Thyroid gland (tissue), 4 donors: ENCODE data around the gene DPY19L1. TPM values are rescaled to one million over a fixed set of nuclear protein-coding genes. Genes with fewer than 3 reads are reported as not detected.
"Not testable (repeated sequence)": the region's sequence is repeated elsewhere in the genome, so short reads cannot be mapped to it uniquely, and the experiment has no call there.

ENCODE experiments used
- DNase-seq, 2 donors: peaks; one replicate each; pipeline ENCODE4 v3.0.0-alpha.2; 2019
- H3K27ac ChIP-seq, 3 donors: fragments of 200-600 bp; sonication (generic); 1 replicate in 2 of 3; 2 replicates in 1 of 3; pipeline ENCODE4 v1.5.1; 2016 to 2019; ENCODE audit warnings: mild to moderate bottlenecking in 1 of 3, moderate library complexity in 1 of 3
- H3K27me3 ChIP-seq: fragments of 200-600 bp; sonication (generic); one replicate; pipeline ENCODE4 v1.5.1; 2019
- H3K36me3 ChIP-seq, 2 donors: fragments of 200-600 bp; sonication (generic); one replicate each; pipeline ENCODE4 v1.5.1; 2016 to 2019
- H3K4me1 ChIP-seq, 2 donors: fragments of 200-600 bp; sonication (generic); one replicate each; pipeline ENCODE4 v1.5.1; 2017 to 2019
- H3K4me3 ChIP-seq, 3 donors: fragments of 200-600 bp; sonication (generic); replicated peaks in 1 of 3; 1 replicate in 2 of 3; 2 replicates in 1 of 3; pipeline ENCODE4 v1.5.1; 2016; ENCODE audit warnings: mild to moderate bottlenecking in 1 of 3
- H3K9me3 ChIP-seq: fragments of 200-600 bp; sonication (generic); one replicate; pipeline ENCODE4 v1.5.1; 2017
- POLR2A ChIP-seq, 2 donors: fragments of 450-650 bp; IDR thresholded peaks; one replicate each; pipeline ENCODE4 v1.6.1; 2017; ENCODE audit warnings: antibody characterized with exemption in 2 of 2, mild to moderate bottlenecking in 2 of 2, moderate library complexity in 1 of 2
- WGBS, 2 donors: methylation state at CpG; one replicate each; pipeline ENCODE4 v1.1.5; 2017; 5-methylcytosine and 5-hydroxymethylcytosine counted together
- intact Hi-C: fragments of 100-400 bp; cut with DNase I; formaldehyde crosslinking; loops from one replicate; pipeline ENCODE4 v1.15.1; 2023
- total RNA-seq, 4 donors: library from RNA; depleted of rRNA; stranded (reverse); fragments of >200 nt; gene quantifications; one replicate each; pipeline ENCODE4 v1.2.3, GENCODE V29; 2016
- TF ChIP-seq, protein P1 (sequence below), 6 experiments: fragments of 200-600 bp in 3 of 6; fragments of 450-650 bp in 3 of 6; sonication (generic) in 3 of 6; IDR thresholded peaks; one replicate each; pipeline ENCODE4 v1.5.1; 2016 to 2019; ENCODE audit warnings: antibody characterized with exemption in 6 of 6, mild to moderate bottlenecking in 2 of 6, inconsistent platforms in 1 of 6, moderate library complexity in 1 of 6

Gene DPY19L1
- total RNA-seq, 4 donors from 2014 or later: 14.0 to 50.3 (median 15.0) TPM

DNA sequence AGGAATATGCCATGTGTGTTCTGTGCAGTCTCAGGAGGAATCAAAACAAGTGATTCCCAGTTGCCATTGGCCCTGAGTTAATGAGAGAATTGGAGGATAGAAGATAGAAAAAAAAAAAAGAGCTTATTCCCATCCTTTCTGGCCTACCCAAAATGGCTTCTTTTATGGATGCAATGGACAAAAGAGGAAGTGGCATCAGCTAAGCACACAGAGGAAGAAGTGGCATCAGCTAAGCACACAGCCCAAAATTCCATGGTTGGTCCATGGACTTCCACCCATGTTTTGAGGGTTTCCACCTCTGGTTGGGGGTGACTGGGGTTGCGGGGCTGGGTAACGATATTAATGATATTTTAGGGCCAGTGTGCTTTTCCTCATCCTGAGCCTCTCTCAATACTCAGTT, 11.1 kb upstream of the DPY19L1 start:
- H3K4me3 ChIP-seq, H3K27me3 ChIP-seq, H3K4me1 ChIP-seq, intact Hi-C loops, H3K9me3 ChIP-seq, DNase-seq, H3K36me3 ChIP-seq, H3K27ac ChIP-seq: not testable (repeated sequence)
- 96 to 98% methylated on average over 2 of the region's 2 CpGs for WGBS, 2 donors

GRCh38 chr7:35047912-35048305, 10.6 kb upstream of the DPY19L1 start:
- H3K4me1 ChIP-seq, H3K27me3 ChIP-seq, H3K9me3 ChIP-seq, intact Hi-C loops, H3K27ac ChIP-seq, H3K36me3 ChIP-seq, H3K4me3 ChIP-seq: not testable (repeated sequence)
- 48 to 59% methylated on average over 2 of the region's 2 CpGs for WGBS, 2 donors
- peak; percentile 32 to 40 for DNase-seq

- WGBS, 2 donors: 86 to 87% methylated on average over 3 of the region's 3 CpGs
- DNase-seq, H3K4me1 ChIP-seq, H3K4me3 ChIP-seq, H3K9me3 ChIP-seq, H3K27ac ChIP-seq, intact Hi-C loops, H3K36me3 ChIP-seq, H3K27me3 ChIP-seq: not testable (repeated sequence)
Measured at GRCh38 chr7:35047263-35047911, 10.1 kb upstream of the DPY19L1 start.

GRCh38 chr7:35043301-35043700, 6.0 kb upstream of the DPY19L1 start:
- DNase-seq, H3K27me3 ChIP-seq, H3K36me3 ChIP-seq, H3K9me3 ChIP-seq, H3K27ac ChIP-seq, intact Hi-C loops, H3K4me3 ChIP-seq, H3K4me1 ChIP-seq: not testable (repeated sequence)
- 82 to 94% methylated on average over 2 of the region's 2 CpGs for WGBS, 2 donors

DNA sequence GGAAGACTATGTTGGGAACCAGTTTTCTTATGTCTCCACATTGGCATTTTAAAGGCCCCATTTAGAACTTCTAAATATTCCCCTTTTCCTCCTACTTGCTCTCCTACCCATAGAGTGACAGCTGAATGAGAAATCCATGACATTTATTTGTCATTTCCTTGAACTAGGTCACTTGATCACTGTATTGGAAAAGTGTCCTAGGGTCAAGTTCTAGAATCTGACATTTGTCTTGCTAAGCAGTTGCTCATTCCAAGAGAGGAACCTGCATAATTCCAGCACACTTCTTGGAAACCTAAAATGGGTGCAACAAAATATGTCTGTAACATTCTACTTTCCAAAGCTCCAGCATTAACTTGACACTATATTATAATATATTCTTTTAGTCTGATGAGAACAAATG, 3.6 kb upstream of the DPY19L1 start:
- intact Hi-C loops: no loop called here
- no peak for TF ChIP-seq POLR2A (IDR thresholded peaks at IDR 0.05)
- TF ChIP-seq, protein P1, sequence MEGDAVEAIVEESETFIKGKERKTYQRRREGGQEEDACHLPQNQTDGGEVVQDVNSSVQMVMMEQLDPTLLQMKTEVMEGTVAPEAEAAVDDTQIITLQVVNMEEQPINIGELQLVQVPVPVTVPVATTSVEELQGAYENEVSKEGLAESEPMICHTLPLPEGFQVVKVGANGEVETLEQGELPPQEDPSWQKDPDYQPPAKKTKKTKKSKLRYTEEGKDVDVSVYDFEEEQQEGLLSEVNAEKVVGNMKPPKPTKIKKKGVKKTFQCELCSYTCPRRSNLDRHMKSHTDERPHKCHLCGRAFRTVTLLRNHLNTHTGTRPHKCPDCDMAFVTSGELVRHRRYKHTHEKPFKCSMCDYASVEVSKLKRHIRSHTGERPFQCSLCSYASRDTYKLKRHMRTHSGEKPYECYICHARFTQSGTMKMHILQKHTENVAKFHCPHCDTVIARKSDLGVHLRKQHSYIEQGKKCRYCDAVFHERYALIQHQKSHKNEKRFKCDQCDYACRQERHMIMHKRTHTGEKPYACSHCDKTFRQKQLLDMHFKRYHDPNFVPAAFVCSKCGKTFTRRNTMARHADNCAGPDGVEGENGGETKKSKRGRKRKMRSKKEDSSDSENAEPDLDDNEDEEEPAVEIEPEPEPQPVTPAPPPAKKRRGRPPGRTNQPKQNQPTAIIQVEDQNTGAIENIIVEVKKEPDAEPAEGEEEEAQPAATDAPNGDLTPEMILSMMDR (IDR thresholded peaks at IDR 0.05): no peak
- DNase-seq: no peak
- Histone ChIP-seq H3K27ac (no peak overlapping the region), H3K4me3 (no peak overlapping the region), H3K9me3 (no peaks in the 10 kb centered on the region), H3K4me1 (peaks cover 4 to 6% of the 10 kb centered on the region in 2 donors), H3K27me3 (no peaks in the 10 kb centered on the region), H3K36me3 (no peaks in the 10 kb centered on the region)

- intact Hi-C loops: no loop called here
- Histone ChIP-seq H3K36me3 (no peaks in the 10 kb centered on the region), H3K4me3 (no peak overlapping the region), H3K4me1 (peaks cover 7 to 11% of the 10 kb centered on the region in 2 donors), H3K9me3 (no peaks in the 10 kb centered on the region), H3K27ac (no peak overlapping the region), H3K27me3 (no peaks in the 10 kb centered on the region)
- DNase-seq: no peak
- 94 to 95% methylated on average over 5 of the region's 5 CpGs for WGBS, 2 donors
- TF ChIP-seq, protein P1 (IDR thresholded peaks at IDR 0.05): no peak
- no peak for TF ChIP-seq POLR2A (IDR thresholded peaks at IDR 0.05)
Measured at GRCh38 chr7:35039343-35039742, 2.1 kb upstream of the DPY19L1 start.

DNA sequence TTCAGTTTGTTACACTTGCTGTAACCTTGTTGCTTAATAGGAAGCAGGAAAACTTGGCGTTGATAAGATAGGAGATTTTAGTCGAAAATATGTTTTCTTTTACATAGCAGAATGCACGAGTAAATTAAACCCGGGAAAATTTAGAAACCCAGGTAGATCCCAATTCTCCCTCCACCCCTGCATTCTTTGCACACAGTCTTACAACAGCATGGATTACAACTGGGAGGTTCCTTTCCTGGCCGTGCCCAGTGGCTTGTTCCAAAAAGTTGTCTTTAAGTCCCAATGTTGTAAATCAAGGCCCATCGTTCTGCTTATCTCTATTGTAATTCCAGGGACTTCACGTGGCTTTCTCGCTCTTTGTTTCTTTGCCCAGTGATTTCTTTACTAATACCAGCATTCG, 1.1 kb upstream of the DPY19L1 start:
- Histone ChIP-seq H3K36me3 (no peaks in the 10 kb centered on the region), H3K4me3 (peak overlapping the region in 2 of 3 donors; percentile 59 to 73), H3K9me3 (no peaks in the 10 kb centered on the region), H3K27ac (peak overlapping the region in 1 of 3 donors; percentile 91), H3K27me3 (no peaks in the 10 kb centered on the region), H3K4me1 (peaks cover 7 to 11% of the 10 kb centered on the region in 2 donors)
- WGBS, 2 donors: 40 to 41% methylated on average over 9 of the region's 9 CpGs
- TF ChIP-seq, protein P1 (IDR thresholded peaks at IDR 0.05): no peak
- TF ChIP-seq POLR2A (IDR thresholded peaks at IDR 0.05): no peak
- intact Hi-C loops: no loop called here
- no peak for DNase-seq
